Superior temporal gyrus (tissue), 1 donor: ENCODE results near the gene DNTTIP2.
"Not testable (repeated sequence)": the region's sequence is repeated elsewhere in the genome, so short reads cannot be mapped to it uniquely, and the experiment has no call there.

Experiments used
- DNase-seq: peaks from one replicate; pipeline ENCODE4 v3.0.0-alpha.2; 2016; ENCODE audit errors: extremely low spot score

The DNTTIP2 gene, protein sequence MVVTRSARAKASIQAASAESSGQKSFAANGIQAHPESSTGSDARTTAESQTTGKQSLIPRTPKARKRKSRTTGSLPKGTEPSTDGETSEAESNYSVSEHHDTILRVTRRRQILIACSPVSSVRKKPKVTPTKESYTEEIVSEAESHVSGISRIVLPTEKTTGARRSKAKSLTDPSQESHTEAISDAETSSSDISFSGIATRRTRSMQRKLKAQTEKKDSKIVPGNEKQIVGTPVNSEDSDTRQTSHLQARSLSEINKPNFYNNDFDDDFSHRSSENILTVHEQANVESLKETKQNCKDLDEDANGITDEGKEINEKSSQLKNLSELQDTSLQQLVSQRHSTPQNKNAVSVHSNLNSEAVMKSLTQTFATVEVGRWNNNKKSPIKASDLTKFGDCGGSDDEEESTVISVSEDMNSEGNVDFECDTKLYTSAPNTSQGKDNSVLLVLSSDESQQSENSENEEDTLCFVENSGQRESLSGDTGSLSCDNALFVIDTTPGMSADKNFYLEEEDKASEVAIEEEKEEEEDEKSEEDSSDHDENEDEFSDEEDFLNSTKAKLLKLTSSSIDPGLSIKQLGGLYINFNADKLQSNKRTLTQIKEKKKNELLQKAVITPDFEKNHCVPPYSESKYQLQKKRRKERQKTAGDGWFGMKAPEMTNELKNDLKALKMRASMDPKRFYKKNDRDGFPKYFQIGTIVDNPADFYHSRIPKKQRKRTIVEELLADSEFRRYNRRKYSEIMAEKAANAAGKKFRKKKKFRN

DNA sequence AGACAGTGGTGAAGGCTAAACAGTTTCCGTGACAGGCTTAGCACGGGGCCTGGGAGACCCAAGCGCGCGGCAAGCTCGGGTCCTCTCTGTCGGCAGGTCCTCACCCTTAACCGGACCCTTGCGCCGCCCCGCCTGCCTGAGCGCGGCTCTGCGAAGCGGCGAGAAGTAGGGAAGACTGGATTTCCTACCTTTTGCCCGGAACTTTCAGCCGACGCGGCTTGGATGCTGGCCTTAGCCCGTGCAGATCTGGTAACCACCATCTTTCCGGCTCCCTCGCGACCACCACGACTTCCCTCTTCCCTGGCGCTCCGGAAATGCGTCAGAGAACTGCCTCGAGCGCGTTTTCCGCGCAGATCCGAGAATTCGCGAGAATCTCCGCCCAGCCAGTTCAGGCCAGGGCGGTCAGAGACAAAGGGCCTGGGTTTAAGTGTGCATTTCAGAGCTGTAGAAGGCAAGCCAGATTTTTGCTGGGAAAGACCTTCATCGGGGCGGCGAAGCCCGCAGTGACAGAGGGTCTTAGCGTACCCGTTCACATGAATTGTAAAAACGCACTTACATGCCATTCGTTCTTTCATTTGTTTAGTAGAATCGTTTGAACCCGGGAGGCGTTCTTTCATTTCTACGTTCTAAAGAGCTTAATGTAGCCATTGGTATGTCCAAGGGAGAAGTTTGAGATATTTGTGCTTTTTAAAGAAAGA, at the start of gene DNTTIP2:
Gene DNTTIP2 (minus strand): TSS at position 318 of the 698 bp plus-strand sequence. CDS start 58 bp downstream, at position 260.
- peak; percentile 96 for DNase-seq

DNA sequence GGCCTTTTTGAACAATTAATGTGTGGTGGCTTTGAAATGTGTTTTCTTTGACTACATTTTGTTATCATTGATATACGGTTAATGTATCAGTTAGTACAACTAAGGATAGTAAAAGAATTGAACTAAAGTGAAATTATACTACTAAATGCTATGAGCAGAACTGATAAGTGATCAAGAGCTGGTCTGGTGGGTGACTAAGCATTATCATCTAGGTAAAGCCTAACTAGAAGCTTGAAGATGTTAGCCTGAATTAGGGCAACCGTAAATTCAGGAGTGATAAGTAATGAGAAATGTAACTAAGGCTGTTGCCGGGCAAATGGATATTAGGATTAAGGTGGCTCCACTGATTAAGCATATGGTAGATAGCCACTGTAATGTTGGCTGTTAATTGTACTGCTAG, 46.2 kb upstream of the DNTTIP2 start:
- no peak for DNase-seq

DNA sequence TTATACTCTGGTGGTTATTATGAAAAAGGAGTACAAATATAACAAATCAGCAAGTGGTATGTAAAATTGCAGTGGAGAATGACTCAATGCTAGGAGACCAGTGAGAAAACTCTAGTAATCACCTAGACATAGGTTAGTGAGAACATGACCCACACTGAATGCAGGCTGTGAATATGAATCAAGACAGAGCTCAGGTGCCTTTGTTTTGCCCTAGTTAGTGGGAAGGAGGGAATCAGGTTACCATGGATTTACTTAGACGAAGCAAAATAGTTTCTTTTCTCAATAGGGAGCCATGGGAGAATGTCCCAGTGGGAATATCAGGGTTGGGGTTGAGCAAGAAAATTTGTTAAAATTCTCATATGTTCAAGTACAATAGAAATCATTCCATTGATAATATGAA, 40.8 kb upstream of the DNTTIP2 start:
- DNase-seq = no peak

DNA sequence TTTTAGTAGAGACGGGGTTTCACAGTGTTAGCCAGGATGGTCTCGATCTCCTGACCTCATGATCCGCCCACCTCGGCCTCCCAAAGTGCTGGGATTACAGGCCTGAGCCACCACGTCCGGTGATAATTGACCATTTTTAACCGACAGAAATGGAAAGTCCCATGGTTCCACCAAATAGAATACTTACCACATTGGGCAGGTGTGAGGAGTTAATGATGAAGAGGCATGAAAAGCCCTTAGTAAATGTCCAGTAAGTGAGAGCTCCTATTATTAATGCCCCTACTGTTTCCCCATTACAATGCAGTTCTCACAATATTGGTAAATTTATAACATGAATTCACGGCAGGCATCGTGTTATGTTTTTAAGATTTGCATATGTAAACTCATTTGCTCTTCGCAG, 38.3 kb upstream of the DNTTIP2 start:
- no peak for DNase-seq

DNA sequence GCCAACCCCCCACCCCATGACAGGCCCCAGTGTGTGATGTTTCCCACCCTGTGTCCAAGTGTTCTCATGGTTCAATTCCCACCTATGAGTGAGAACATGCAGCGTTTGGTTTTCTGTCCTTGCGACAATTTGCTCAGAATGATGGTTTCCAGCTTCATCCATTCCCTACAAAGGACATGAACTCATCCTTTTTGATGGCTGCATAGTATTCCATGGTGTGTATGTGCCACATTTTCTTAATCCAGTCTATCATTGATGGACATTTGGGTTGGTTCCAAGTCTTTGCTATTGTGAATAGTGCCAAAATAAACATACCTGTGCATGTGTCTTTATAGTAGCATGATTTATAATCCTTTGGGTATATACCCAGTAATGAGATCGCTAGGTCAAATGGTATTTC, 31.9 kb upstream of the DNTTIP2 start:
- DNase-seq = not testable (repeated sequence)

DNA sequence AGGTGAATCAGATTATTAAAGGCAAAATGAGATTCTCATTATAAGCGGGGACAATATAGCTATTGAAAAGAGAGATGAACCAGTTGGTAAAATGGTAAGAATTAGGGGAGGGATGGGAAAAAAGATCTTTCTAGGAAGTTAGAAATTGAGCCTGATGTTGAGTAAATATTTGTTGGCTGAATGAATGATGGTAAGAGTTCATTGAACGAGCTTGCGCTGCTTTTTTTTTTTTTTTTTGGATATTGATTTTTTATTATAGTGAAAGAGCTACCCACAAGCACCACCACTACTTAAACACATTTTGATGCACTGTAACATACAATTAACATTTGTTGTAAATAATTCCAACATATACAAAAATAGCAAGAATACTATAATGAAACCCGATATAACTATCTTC, 31.3 kb upstream of the DNTTIP2 start:
- no peak for DNase-seq

DNA sequence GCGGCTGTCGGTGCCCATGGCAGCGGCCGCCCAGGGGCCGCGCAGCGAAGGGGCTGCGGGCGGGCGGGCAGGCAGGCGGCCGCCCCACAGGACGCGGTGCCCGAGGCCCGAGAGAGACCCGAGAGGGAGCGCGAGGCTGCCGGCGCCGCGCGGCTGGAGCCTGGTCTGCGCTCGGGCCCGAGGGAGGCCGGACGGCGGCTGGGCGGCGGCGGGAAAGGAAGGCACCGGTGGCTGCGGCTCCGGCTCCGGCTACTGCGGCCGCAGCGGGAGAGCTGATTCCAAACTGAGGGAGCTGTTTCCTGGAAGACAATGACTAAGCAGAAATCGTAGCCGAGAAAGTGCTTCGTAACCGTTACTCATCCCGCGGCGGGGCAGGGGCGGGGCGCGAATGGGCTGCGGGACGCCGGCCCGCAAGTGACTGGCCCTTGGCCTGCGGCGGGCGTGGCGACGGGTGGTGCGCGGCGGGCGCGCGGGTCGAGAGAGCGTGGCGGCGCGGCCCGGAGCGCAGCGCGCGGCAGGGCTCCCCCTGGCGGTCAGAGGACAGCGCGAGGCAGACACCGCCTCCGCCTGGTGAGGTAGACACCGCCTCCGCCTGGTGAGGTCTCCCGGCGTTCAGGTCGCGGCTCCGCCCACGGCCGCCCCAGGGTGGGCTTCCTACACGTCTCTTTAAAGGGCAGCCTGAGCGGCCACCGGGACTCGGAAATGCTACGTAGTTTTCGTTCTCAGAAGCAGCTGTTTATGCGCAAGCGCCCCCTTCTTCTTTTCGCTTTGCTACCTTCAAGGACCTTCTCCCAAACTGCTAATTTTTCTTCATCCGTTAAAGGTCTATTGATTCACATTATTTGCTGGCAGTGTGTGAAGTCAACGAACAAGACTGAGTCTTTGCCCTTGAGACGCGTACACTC, 30.4 kb upstream of the DNTTIP2 start, which contains the start of gene GCLM:
Gene GCLM (minus strand): TSS at position 285 of the 905 bp plus-strand sequence. CDS start 267 bp downstream, at position 18.
- peak; percentile 87 for DNase-seq

DNA sequence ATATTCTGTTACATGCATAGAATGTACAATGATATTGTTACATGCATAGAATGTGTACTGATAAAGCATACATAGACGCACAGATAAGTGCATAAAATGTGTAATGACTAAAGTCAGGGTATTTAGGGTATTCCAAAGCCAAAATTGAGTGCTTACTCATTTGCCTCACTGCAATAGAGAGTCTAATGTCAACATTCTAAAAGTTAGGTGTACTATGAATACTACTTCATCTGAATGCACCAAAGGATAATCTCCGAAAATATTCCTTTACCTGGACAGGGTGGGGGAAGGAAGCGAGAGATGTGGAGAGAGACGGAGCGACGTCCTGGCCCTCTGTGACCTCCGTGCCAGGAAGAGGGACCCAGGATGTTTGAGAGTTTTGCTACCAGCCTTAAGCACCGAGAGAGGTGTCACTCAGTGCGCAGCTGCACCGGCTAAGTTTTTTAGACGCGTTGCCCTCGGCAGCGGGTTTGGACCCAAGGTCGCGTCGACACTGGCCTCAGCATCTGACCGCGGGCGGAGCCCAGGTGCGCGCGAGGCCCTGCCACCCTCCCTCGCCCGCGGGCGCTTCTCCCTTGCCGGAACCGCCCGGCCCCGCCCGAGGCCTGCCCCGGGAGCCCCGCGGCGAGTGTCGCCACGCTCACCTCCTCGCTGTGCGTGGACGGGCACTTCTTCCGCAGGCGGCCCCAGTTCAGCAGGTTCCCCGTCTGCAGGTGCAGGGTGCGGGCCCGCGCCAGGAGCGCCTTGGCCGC, 29.6 kb upstream of the DNTTIP2 start:
- no peak for DNase-seq

DNA sequence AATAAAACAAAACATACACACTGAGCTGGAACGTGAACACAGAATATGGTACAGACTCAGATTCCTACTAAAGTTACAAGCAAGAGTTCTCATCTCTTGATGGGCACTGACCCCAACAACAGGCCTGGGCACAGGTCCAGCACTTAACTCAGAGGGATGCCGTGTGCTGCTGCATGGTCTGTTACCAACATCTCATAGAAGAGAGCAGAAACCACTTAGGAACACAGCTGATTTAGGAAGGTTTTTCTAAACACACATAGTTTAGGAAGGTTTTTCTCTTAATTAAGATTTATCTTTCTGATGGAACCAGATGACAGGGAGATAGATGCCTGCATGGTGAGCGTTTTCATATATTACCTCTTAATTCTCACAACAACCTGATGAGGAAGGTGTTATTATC, 28.7 kb upstream of the DNTTIP2 start:
- no peak for DNase-seq

DNA sequence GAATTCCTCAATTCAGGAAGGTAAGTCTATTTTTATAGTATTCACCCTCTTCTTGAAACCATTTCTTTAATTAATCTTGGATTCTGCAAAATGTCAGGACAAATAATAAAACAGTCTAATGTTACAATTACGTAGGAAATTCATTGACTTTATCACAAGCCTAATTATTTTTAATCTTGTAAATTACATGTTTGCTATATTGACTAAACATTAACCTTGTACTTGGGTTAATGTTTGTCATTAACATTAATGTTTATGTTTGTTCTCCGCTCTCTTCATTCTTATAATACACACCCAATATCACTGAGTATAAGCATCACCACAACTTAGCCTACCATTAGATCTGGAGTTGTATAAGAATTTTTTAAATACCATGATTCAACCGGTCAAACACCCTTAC, 27.5 kb upstream of the DNTTIP2 start:
- no peak for DNase-seq

DNA sequence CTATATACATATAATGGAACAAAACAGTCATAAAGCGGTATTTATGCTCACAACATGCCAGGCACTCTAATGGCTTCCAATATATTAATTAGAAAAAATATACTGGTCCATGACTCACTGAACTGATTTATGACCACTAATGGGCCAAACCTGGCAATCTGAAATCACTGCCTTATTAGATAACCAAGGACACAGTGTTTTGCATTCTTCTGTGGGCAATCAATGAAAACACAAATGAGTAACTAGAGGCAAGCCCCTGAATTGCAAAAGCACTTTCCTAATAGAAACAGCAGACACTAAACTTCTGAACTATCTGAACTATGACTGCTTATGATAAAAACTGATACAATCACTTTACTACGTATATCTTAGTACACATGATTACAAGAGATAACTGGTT, 26.7 kb upstream of the DNTTIP2 start:
- DNase-seq = no peak

DNA sequence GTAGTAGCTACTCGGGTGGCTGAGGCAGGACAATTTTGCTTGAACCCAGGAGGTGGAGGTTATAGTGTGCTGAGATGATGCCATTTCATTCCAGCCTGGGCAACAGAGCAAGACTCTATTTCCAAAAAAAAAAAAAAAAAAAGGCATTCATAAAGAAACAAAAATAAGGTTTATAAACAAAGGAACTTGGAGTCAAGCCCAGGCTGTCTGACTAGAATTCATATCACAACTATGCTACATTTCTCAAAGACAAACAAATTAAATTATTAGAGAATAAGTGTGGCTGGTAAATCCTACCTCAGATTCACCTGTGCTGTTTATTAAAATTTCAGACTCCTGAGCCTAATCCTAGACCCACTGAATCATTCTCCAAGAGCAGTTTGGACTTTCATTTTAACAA, 26.0 kb upstream of the DNTTIP2 start:
- no peak for DNase-seq

DNA sequence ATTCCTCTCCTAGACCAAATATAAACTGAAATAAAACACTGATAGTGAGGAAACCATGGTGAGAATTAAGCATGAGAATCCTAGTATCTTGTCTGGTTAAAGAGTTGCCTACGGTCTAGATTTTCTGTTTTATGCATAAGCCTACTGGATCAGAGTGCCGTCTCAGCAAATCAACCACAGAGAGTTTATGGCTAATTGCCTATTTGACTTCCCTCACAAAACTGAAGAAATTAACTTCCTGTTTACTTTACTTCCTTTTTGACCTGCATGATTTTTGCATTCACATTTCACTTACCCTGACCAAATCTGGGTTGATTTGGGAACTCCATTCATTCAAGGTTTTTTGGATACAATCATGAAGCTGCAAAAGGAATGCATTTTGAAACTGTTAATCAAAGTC, 25.2 kb upstream of the DNTTIP2 start:
- no peak for DNase-seq

DNA sequence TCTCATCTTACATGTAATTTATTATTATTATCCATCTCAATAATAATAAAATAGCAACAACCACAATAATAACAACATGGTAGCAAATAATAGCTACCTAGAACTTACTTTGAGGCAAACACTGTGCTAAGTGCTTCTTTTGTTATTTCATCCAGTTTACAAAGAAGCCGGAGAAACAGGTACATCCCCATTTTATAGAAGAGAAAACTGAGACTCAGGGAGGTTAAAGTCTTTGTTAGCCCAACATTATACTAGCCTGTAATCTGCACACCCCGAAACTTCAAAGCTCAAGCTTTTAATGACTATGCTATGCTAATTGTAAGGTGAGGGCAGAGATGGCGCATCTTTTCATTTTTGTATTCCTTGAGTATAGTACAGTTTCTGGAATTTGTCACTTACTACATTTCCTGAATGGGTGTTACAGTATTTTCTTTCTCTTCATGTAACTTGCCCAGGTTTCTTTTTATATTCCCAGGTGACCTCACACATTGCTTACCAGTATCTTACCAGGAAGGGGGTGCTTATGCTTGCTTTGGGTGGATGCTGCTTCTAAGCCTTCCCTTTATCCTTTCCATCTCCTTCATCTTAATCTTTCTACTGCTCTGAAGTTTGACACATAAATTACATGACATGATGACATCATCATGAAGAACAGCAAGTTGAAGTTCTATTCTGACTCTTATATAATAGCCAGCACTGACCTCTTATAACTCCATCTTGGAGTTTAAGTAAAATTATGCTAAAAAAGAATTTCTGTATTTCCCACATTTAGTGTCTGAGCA, 21.9 kb upstream of the DNTTIP2 start:
- DNase-seq = no peak

DNA sequence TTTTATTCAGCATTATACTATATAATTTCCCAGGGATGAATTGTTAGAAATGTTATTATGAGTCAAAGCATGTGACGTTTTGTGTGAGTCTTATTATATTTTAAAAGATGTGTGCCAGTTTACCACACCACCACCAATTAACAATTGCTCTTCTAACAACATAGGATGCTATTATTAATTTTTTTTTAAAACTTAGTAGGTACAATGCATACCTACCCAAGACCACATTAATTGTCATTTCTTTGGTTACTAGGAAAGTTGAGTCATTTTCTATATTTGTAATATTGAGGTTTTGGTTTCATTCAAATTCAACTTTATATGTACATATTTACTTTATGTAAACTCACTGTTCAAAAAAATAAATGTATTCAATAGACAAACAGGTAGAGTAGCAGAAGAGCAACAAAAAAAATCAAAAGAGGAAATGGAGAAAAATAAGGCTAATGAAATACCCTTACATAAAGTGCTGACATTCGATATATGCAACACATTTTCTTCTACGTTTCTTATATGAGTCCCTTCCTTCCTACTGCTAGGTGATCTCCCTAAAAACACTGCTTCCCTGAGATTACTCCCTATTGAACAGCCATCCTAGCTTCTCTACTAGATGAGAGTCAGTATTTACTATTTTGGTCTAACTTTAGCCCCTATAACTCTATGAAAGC, 20.7 kb upstream of the DNTTIP2 start:
- DNase-seq = no peak

DNA sequence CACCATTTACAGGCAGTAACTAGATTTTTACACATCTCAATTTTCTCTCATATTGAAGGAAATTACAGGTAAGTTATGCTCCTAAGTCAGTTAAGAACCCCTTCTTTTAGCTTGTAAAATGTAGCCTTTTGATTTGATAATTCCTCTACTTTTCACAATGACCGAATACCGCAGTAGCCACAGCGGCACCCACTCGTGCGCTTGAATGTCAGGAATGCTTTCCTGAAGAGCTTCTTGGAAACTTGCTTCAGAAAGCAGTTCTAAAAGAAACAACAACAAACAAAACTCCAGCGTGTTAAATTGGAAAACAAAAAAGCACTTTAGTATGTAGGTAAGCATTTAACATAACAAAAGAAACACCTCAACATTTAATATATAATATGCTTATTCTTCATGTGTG, 9.9 kb upstream of the DNTTIP2 start:
- no peak for DNase-seq

DNA sequence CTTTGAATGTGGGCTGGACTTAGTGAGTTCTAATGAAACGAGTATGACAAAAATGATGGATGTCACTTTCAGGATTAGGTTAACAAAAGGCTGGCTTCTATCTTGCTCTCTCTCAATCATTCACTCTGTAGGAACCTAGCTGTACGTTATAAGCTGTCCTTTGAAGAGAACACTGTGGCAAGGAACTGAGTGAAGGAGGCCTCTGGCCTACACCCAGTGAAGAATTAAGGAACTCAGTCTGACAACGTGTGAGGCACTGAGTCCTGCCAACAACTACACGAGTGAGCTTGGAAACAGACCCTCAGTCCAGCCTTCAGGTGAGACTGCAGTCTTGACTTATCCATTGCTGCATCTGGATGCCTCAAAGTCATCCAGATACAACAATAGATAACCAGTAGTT, 3.3 kb upstream of the DNTTIP2 start:
- DNase-seq = no peak

DNA sequence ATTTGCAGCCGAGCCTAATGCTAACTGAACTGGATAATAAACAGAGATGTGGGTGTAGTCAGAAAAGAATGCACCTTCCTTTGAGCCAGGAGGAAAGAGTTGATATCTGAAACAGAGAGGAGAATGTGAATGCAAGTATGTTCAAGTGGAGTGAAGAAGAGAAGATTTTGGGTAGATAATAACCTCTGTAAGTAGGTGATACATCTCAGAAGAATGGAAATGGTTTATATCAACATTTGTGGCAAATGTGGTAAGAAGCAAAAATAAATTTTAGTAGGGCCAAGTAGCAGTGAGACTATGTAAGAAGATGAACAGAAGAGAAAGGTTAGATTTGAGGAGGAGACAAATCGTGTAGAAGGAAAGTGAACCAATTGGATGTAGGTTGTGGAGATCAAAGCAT, 1.7 kb upstream of the DNTTIP2 start:
- no peak for DNase-seq

DNA sequence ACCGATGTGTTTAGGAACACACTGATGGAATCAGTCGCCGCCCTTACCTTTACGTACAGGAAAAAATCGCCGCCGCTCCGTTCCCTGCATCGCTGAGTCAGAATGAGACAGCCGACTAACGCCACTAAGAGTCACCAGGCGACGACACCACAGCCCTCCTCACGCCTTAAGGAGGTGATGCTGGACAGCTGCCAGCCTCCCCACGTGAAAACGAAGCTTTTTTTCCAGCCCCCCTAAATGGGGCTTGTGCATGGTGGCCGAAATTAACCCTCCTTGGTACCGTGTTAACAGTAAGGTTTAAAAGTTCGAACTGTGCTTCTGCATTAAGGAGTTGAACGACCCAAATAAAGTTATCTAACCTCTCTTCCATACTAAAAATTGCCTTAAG, 511 bp downstream of the DNTTIP2 start:
- peak; percentile 20 for DNase-seq
